Activated T-cell treated with anti-CD3 and anti-CD28 coated beads, Interleukin-2, amount 50 U/mL, for 4 hours (primary cell): ENCODE measurements around the gene MRGPRG. TPM values are rescaled to one million over a fixed set of nuclear protein-coding genes. Genes with fewer than 3 reads are reported as not detected.

Experiments used
- ATAC-seq, 2 donors: fragments of 200-7000 bp; cut with Tn5 transposase; one replicate each; pipeline ENCODE4 v1.10.0; 2021
- DNase-seq: peaks from one replicate; pipeline ENCODE4 v3.0.0-alpha.2; 2020
- H3K27me3 Mint-ChIP-seq: one replicate; pipeline ENCODE4 v1.8.0; 2021; ENCODE audit warnings: low read depth, mixed read lengths
- H3K36me3 Mint-ChIP-seq: one replicate; pipeline ENCODE4 v1.8.0; 2022; ENCODE audit warnings: mixed read lengths; ENCODE audit not compliant: insufficient read depth
- H3K4me1 Mint-ChIP-seq: one replicate; pipeline ENCODE4 v1.8.0; 2021; ENCODE audit warnings: low read depth, mixed read lengths
- H3K4me3 Mint-ChIP-seq: one replicate; pipeline ENCODE4 v1.8.0; 2021; ENCODE audit warnings: mild to moderate bottlenecking, moderate library complexity, mixed read lengths
- H3K9me3 Mint-ChIP-seq: one replicate; pipeline ENCODE4 v1.8.0; 2021; ENCODE audit warnings: mixed read lengths
- total RNA-seq, 3 donors: library from RNA; stranded (reverse); gene quantifications; one replicate each; pipeline ENCODE4 v1.2.1, GENCODE V29; 2021

The MRGPRG gene
- total RNA-seq, 3 donors from 2014 or later = not detected

DNA sequence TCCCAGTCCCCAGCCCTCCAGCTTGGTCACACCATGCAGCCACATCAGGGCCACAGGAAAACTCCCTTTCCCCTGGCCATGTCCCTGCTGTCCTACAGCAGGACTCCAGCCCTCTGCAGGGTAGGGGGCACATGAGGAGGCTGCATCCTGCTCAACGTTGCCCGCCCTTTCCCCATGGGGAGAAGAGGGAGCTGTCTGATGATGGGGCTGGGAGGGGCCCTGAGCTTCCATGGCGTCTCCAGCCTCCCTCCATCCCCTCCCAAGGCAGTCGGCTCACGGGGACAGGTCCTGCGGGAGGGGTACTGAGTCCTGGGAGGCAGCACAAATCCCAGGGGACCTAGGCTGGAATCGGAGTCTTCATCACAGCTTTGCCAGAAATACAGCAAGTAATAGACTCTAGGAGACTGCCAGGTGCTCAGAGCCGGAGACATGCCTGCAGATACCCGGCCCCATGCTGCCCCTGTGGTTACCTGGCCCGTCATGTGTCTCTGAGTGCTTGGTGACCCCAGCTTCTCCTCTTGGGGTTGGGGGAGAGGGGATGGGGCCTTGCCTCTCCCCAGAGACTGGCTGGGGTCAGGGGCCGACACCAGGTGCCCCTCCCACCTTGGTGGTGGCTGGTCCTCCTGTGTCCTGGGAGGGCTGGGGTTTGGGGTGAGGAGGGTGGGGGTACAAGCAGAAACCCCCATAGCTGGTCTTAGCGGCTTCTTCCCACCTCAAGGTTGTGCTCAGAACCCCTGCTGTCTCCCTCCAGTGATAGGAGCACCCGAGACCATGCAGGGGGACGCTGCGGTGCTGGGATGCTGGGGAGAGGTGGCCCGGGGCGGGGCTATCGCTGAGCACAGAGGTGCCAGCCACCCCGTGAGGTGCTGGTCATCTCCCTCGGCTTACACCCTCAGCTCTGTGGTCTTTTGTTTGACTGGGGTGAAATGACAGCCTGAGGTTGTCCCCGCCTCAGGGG lies 11.3 kb upstream of the MRGPRG start:
- DNase-seq = no peak
- no peak for ATAC-seq
- Mint-ChIP-seq H3K36me3 (no peaks in the 10 kb centered on the region), H3K4me1 (no peaks in the 10 kb centered on the region), H3K27me3 (peaks cover 5% of the 10 kb centered on the region), H3K9me3 (no peaks in the 10 kb centered on the region), H3K4me3 (no peak overlapping the region)

DNA sequence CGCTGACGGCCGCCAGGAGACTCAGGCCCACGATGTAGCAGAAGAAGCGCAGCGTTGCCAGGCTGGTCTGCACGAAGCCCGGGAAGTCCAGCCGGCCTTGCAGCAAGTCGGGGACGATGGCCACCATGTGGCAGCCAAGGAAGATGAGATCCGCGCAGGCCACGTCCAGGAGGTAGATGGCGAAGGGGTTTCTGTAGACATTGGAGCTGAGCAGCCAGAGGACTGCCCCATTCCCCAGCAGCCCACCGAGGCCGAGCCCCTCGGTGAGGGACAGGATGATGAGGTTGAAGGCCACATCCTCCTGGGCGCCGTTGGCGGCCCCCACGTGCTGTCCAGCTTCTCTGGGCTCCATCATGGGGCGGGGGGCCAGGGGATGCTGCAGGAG lies 9.8 kb upstream of the MRGPRG start:
- ATAC-seq = no peak
- no peak for DNase-seq
- no peaks in the 10 kb centered on the region for H3K36me3 Mint-ChIP-seq
- no peaks in the 10 kb centered on the region for H3K9me3 Mint-ChIP-seq
- H3K27me3 Mint-ChIP-seq = peaks cover 12% of the 10 kb centered on the region
- H3K4me1 Mint-ChIP-seq = no peaks in the 10 kb centered on the region
- no peak overlapping the region for H3K4me3 Mint-ChIP-seq

DNA sequence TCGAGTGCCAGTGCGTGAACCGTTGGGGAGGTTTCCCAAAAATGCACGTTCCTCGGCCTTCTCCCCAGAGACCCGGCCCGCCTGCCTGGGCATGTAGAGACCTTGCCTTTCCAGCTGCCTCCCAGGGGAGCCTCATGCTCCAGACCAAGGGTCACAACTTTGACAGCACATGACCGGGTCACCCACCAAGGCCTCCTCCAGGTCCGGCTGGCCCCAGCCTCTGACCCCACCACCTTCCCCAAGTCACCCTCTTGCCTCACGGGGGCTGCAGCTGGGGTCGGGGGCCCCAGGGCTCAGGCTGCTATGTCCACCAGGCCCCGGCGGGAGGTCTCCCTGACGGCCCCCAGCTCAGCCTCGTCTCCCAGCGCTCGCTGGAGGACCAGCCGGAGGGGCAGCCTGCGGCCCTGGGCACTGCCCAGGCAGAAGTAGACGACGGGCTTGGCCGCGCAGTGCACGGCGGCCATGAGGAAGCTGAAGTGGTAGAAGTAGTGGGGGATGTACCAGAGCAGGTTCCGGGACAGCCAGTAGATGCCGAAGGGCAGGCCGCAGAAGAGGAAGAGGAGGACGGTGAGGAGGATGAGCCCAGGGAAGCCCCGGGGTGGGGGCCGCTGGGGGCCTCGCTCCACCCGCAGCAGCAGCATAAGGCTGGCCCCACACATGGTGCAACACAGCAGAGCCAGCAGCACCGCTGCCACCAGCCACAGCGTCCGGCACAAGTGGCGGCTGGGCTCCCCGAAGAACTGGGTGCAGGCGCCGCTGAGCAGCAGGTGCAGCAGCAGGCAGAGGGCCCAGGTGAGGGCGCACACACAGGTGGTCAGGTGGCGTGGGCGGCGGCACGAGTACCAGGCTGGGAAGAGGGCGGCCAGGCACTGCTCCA lies 9.2 kb upstream of the MRGPRG start:
- ATAC-seq (no peak), DNase-seq (no peak)
- Mint-ChIP-seq H3K36me3 (no peaks in the 10 kb centered on the region), H3K27me3 (peaks cover 12% of the 10 kb centered on the region), H3K4me1 (peaks cover 4% of the 10 kb centered on the region), H3K9me3 (no peaks in the 10 kb centered on the region), H3K4me3 (no peak overlapping the region)

- no peak for ATAC-seq
Observed at GRCh38 chr11:3226846-3227567, 8.4 kb upstream of the MRGPRG start.

DNA sequence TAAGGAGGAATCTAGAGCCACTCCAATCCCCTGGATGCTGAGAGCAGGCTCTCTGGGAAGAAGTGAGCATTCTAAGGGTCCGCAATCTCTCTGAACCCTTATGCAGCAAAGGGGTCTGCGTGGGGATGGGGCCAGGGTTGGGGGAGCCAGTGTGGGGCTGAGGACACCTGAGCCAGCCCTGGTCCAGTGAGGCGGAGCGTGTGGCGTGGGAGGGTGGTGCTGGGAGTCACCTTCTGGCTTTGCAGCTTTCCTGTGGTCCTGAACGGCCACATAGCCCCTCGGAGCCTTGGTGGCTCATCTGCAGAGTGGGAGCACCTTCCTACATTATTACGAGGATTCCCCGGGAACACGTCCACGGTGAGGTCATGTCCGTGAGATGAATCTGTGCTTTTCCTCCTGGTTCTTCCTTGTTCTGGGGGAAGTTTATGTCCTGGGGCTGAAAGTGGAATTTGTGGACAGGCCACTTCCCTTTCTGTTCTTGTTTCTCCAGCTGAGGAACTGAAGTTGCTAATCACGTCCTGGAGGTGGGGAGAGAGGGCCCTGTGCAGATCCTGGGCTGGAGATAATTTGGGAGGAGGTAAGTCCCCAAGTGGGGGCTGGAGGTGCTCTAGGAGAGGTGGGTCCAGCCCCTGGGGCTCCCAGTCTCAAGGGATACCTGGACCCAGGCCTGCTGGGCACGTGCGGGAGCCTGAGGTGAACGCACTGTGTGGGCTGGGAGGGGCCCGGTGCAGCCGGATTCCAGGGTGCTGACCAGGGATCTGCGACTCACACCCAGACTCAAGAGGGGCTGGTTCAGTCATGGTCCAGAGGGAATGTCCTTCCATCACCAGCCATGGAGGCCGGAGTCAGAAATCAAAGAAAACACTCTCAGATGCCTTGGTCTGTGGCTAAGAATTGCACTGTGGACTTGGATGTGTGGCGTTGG lies 7.5 kb upstream of the MRGPRG start:
- ATAC-seq (no peak), DNase-seq (no peak)
- H3K27me3 Mint-ChIP-seq = peaks cover 16% of the 10 kb centered on the region
- no peak overlapping the region for H3K4me3 Mint-ChIP-seq
- H3K4me1 Mint-ChIP-seq = peaks cover 8% of the 10 kb centered on the region
- no peaks in the 10 kb centered on the region for H3K36me3 Mint-ChIP-seq
- H3K9me3 Mint-ChIP-seq = no peaks in the 10 kb centered on the region

More at GRCh38 chr11:3226846-3227567, 8.4 kb upstream of the MRGPRG start:
- Mint-ChIP-seq H3K4me1 (peaks cover 8% of the 10 kb centered on the region), H3K27me3 (peaks cover 14% of the 10 kb centered on the region), H3K4me3 (no peak overlapping the region), H3K9me3 (no peaks in the 10 kb centered on the region), H3K36me3 (no peaks in the 10 kb centered on the region)
- DNase-seq = no peak

DNA sequence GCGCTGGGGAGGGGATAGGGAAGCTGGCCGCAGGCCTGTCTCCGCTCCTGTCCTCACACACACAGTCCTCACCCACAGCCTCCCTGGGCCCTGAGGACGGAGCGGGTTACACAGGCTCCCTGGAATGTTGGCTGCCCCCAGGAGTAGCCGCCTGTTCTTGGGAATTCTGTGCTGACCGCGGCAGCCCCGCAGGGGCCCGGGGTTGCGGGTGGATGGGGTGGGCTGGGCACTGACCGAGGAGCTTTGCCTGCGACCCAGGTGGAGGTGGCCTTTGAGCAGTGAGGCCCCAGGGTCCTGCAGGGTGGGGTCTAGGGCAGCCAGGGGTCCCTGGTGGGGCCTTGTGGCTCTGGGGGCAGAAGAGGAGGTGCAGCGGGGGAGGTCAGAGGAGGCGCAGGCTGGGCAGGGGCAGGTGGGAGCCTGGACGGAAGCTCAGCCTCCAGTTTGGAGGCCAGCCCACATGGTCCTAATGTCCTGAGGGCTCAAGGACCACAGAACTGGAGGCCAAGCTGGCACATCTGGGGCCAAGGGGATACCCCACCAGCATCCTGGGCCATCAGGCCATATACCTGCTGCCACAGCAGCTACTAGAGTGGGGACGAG lies 6.6 kb upstream of the MRGPRG start:
- ATAC-seq = no peak
- no peak for DNase-seq
- Mint-ChIP-seq H3K4me1 (peaks cover 8% of the 10 kb centered on the region), H3K27me3 (peaks cover 16% of the 10 kb centered on the region), H3K4me3 (no peak overlapping the region), H3K9me3 (no peaks in the 10 kb centered on the region), H3K36me3 (no peaks in the 10 kb centered on the region)

GRCh38 chr11:3224401-3225057 lies 5.9 kb upstream of the MRGPRG start:
- H3K4me1 Mint-ChIP-seq = peaks cover 8% of the 10 kb centered on the region
- no peak overlapping the region for H3K4me3 Mint-ChIP-seq
- no peaks in the 10 kb centered on the region for H3K36me3 Mint-ChIP-seq
- no peaks in the 10 kb centered on the region for H3K9me3 Mint-ChIP-seq
- peaks cover 18% of the 10 kb centered on the region for H3K27me3 Mint-ChIP-seq
- ATAC-seq = no peak
- DNase-seq = no peak

GRCh38 chr11:3223932-3224381 lies 5.3 kb upstream of the MRGPRG start:
- ATAC-seq (no peak), DNase-seq (no peak)
- Mint-ChIP-seq H3K4me1 (peaks cover 8% of the 10 kb centered on the region), H3K9me3 (no peaks in the 10 kb centered on the region), H3K27me3 (peaks cover 18% of the 10 kb centered on the region), H3K4me3 (no peak overlapping the region), H3K36me3 (no peaks in the 10 kb centered on the region)

DNA sequence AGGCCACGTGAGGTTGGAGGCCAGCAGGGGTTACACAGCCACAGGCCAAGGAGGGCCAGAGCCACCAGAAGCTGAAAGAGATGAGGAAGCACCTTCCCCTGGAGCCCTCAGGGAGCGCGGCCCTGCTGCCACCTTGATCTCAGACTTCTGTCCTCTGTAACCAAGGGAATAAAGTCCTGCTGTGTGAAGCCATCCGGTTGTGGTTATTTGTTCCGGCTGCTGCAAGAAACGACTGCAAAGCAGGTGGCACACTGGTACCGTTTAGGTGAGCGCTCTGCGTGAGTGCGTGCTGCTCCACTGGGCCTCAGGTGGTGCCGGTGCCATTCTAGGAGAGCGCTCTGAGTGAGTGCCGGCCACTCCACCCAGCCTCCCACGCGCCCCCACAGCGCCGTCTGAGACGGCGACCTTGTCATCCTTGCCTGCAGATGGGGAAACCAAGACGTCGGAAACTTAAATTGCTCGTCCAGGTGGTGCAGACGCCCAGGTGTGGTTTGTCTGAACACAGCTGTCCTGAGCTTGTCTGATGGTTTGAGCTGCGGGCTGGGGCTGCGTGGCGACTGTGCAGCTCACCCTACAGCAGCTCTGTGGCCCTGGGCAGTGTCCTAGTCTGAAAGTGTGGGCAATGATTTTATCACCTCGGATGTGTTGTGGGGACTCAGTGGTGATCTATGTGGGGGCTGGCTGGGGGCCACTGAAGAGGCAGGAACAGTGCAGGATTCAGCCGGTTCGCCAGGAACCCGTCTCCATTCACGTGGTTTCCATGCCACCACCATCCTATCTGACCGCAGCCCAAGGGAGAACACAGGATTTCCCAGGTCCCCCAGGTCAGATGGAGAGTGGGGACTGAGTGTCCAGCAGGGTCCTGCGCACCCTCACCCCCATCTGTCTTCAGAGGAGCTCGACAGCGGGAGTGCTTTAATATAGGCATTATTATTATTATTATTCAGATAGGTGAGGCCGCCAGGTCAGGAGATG lies 4.6 kb upstream of the MRGPRG start:
- H3K4me3 Mint-ChIP-seq = no peak overlapping the region
- no peaks in the 10 kb centered on the region for H3K36me3 Mint-ChIP-seq
- H3K9me3 Mint-ChIP-seq = no peaks in the 10 kb centered on the region
- DNase-seq (no peak), ATAC-seq (no peak)
- H3K4me1 Mint-ChIP-seq = peaks cover 8% of the 10 kb centered on the region
- H3K27me3 Mint-ChIP-seq = peaks cover 16% of the 10 kb centered on the region

GRCh38 chr11:3222003-3222855 lies 3.6 kb upstream of the MRGPRG start:
- ATAC-seq = no peak
- Mint-ChIP-seq H3K9me3 (no peaks in the 10 kb centered on the region), H3K36me3 (no peaks in the 10 kb centered on the region), H3K27me3 (peaks cover 17% of the 10 kb centered on the region), H3K4me1 (peaks cover 8% of the 10 kb centered on the region), H3K4me3 (no peak overlapping the region)
- DNase-seq = no peak

- Mint-ChIP-seq H3K4me3 (no peak overlapping the region), H3K27me3 (peaks cover 23% of the 10 kb centered on the region), H3K4me1 (peaks cover 12% of the 10 kb centered on the region), H3K9me3 (no peaks in the 10 kb centered on the region), H3K36me3 (no peaks in the 10 kb centered on the region)
- DNase-seq = no peak
- ATAC-seq = no peak
Observed at GRCh38 chr11:3221408-3222002, 2.9 kb upstream of the MRGPRG start.
